GM19239 (cell line): ENCODE data around the gene SAP25.
"Not testable (repeated sequence)": the region's sequence is repeated elsewhere in the genome, so short reads cannot be mapped to it uniquely, and the experiment has no call there.

ENCODE experiments used
- DNase-seq: peaks from one replicate; pipeline ENCODE4 v3.0.0; 2011; ENCODE audit warnings: low spot score; ENCODE audit not compliant: insufficient read length
- FAIRE-seq: peaks from 2 replicates; lab custom pipeline; 2011; peaks lifted over from hg19 to GRCh38; lab: Jason Lieb, UNC

SAP25 gene

GRCh38 chr7:100577103-100577502 is 3.4 kb upstream of the SAP25 start:
- FAIRE-seq (no peak), DNase-seq (no peak)

DNA sequence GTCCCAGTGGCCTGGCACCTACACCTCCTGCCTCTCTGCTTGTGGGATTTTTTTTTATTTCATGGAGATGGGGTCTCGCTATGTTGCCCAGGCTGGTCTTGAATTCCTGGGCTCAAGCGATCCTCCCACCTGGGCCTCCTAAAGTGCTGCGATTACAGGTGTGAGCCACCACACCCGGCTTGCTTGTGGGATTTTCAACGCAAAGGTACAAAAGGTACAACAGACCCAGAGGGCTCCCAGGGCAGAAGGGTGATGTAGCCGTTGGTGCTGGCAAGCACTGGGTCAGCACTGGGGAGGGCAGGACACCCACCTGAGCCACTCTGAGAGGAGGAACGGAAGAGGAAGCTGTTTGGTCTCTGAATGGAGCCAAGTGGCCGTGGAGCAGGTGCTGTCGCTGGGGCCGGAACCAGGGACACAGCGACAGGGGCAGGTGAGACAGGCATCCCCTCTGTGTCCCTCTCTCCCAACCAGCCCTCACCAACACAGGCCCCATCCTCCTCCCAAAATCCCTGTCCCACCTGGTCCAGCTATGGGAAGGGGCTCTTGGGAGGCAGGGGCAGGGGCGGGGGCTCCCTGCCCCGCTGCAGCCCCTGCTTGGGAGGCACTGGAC is 2.8 kb upstream of the SAP25 start:
- DNase-seq (no peak), FAIRE-seq (no peak)

DNA sequence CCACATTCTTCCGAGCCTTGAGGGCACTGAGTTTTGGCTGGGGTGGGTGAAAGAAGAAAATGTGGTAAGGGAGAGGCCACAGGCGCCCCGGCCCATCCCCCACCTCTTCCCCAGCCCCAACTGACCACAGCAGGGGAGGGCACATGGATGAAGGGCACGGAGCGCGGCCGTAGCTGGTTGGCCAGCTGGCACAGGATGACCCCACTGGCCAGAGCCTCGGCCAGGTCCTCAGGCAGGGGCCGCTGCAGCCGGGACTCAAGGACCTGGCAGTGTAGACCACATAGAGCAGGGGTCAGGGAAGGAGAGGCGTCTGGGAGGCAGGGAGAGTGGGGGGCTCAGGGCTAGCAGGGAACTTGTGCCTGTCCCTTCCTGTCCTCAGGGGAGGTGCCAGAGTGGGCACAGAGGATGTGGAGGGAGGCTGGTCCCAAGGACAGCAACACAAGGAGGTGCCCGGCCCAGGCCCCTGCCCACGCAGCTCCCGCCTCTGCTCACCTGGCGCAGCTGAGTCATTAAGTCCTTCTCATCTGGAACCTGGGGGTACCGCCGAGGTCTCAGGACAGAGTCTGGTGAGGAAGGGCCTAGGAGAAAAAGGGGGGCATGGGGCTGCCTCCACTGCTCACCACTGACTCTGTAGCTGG is 2.2 kb upstream of the SAP25 start:
- DNase-seq (no peak), FAIRE-seq (no peak)

DNA sequence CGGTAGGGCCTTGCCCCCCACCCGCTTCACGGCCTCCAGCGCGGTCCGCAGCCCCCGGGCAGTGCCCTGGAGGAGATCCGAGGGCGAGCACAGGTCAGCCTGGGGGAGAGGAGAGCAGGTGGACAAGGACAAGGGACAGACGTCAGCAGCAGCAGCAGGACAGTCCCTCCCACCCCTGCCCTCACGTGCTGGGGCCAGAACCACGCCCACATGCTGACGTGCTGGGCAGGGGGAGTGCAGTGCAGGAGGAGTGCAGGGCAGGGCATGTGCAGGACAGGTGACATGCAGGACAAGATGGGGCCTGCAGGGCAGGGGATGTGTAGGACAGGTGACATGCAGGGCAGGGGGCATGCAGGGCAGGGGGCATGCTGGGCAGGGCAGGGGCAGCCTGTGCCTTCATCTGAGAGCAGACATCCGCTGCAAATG is 1.5 kb upstream of the SAP25 start:
- FAIRE-seq, result no peak
- no peak for DNase-seq

DNA sequence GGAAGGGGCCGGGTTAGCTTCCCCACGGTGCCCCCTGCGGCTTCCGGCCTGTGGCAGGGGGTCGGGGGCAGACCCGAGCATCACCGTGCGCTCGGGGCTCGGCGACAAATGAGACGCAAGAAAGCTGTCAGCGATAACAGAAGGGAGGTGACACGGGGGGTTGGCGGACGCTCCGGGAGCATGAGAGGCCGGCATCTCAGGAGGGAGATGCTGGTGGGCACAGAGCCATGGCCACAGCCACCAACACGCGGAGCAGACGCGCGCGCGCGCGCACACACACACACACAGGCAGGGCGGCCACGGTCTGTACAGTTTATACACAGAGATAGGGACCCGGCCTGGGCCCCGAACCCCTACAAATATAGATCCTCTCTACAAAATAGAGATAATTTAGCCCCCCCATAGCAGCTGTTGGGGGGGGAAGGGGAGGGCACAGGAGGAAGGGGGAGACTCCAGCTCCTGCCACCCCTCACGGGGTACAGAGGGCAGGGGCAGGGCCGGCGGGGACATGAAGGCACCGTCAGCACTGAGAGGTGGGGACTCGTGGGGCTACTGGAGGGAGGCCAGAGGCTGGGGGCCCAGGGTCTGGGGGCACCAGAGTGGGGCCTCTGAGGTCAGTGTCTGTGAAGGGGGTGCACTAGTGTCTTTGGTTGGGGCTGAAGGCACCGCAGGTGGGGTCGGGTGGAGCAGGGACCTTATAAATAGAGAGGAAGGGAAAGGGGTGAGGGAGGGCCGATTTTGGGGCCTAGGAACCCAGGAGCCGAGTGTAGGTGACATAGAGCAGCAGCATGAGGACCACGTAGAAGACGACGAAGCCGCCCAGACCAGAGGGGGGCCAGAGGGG is 884 bp upstream of the SAP25 start:
- no peak for FAIRE-seq
- DNase-seq, result no peak

DNA sequence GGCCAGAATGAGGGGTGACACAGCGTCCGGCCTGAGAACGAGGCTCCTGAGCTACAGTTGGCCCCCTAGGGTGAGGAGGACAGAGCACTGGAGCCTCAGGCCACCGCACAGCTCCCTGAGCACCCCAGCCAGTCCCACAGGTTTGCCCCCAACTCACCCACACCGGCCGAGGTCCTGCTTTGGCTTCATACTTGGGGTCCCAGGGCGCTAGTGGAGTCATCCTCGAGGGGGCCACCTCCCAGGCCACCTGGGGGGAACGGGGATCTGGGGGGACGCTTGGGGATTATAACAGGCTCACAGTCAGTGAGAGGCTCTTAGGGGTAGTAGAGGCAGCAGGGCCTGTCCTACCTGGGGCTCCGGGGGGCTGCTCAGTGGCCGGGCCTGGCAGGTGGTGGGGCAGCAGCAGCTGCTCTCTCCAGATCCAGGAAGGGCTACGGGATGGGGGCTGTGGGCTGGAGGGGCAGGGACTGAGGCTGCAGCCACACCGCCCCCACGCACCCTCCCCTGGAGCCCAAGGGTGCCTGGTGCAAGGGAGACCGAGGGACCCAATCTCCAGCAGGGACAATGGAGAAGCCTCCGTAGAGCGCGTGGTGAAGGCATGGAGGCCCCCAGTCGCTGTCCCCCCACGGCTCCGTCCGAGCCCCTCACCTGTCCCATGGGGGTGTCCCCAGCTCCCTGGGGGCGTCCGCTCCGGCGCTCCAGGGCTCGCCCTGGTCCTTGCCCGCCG is 588 bp downstream of the SAP25 start:
- DNase-seq, result no peak

GRCh38 chr7:100572281-100572948 is 1.3 kb downstream of the SAP25 start:
- FAIRE-seq (no peak), DNase-seq (no peak)

More for the DNA sequence above, 588 bp downstream of the SAP25 start:
- FAIRE-seq, result no peak

GRCh38 chr7:100571829-100572116 is 1.9 kb downstream of the SAP25 start:
- no peak for FAIRE-seq
- DNase-seq, result no peak

DNA sequence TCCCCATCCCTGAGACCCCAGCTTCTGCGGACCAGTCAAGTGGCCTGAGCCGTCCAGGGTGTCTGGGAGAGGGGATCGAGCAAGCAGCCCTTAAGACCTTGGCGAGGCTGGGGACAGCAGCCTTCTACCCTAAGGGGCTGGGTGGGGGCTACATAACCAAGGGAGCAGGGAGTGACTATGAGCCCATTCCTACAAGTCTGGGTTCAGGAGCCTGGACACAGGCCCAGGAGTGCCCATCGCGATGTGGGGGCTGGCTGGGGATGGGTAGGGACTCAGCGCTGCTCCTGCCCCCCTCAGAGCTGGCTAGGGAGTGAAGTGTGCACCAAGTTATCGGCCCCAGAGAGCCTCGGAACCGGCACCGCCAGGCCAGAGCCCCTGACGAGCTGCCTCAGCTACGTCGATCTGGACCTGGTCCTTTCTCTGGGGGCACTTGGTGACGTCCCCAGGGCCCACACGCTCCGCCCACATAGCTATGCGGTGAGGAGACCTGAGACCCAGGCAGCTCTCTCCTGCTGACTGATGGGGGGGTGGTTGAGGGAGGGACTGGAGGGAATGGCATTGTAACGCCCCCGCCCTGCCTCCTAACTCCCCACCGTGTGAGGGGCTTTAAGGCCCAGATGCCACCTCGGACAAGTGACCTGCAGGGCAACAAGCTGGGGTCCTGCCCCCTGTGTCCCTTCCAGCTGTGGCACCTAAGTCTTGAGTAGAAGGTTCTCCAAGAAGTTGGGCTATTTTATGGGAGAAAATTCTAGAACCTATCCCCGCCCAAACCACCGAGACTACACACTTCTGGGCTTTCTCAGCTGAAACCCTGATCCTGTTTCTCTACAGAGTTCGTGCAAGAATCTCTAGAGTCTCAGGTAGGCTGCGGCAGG is 2.5 kb downstream of the SAP25 start:
- FAIRE-seq, result no peak
- no peak for DNase-seq

DNA sequence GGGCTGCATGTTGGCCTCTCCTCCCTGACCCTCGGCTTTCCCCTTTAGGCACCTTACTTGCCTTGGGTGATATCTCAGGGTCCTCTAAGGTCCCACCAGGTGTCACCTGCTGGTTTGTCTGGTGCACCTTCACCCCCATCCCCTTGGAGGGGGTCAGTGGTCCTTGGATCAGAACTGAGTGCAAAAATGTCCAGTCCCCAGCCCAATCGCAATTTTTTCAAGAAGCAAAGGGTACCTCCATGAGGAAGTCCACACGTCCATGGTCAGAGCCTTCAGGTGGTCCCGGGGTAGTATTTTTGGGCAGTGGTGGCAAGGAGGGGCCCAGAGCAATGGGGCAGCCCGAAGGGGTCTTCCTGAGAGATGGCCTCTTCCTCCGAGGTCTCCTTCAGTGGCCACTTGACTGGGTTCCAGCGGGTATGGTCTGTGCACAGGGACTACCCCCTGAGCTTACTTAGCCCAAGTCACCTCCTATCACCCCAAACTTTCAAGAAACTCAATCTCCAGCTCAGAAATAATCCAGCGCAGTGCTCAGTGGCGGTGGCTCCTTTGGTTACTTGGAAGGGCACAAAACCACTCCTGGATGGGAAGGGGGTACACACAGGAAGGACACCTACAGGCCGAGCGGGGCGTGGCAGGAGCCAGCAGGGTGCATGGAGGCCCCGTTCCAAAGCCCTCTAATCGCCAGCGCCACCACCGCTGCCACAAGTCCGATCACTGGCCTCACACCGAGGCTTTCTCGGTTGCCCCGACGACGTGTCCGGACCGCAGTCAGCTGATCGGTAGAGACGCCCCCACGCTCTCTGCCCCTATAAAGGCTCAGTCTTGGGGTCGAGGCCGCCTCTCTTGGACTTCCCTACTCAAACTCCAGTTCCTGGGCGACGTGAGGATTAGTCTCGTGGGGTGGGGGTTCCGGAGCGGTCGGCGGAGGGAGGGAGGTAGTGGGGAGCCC is 4.5 kb downstream of the SAP25 start:
- no peak for DNase-seq
- peak; percentile 90 for FAIRE-seq

DNA sequence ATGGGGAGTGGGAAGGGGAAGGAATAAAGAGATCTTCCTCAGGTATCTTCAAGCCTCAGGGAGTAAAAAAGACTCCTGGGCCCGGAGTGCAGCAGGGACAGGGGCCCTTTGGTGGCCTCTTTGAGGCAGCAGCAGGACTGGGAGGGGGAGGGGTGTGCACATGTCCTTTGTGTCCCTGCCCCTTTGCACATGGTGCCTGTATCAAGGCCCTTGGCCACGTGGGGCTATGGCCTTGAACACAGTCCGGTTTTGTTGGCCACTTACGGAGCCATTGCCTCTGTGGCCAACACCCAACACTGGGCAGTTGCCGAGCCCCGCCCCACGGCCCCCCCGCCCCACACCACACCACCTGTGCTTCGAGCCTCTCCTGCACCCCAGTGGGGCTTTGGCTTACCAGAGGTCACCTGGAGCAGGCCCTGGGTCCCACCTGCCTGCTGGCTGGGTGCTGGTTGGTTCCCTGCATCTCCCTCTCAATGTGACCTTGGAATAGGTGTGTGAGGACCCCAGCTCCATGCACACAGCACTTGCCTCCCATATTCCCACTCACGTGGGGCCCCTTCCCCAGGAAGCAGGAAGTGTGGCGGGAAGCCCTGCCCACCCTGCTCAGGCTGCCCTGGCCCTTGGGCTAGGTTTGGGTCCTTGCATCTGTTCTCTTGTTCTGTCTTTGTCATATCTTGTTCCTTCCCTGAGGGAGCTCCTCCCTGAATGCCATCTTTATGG is 5.4 kb downstream of the SAP25 start:
- no peak for DNase-seq
- no peak for FAIRE-seq

DNA sequence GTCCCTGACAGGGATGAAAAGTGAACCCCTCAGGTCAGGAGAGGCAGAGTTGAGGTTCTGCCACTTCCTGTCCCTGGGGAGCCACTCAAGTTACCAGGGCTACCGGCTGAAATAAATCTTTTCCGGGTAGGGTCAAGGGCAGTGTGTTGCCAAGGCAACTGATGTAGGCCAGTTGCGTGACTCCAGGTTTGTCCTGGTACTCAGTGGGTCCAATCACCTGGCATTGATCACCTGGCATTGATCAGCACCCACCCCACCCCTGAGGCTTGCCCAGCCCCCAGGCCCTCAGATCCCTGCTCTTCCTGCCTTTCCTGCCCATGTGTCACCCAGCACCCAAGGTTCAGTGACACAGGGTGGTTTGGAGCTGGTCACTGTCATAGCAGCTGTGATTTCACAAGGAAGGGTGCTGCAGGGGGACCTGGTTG is 5.9 kb downstream of the SAP25 start:
- FAIRE-seq, result no peak
- DNase-seq, result no peak

DNA sequence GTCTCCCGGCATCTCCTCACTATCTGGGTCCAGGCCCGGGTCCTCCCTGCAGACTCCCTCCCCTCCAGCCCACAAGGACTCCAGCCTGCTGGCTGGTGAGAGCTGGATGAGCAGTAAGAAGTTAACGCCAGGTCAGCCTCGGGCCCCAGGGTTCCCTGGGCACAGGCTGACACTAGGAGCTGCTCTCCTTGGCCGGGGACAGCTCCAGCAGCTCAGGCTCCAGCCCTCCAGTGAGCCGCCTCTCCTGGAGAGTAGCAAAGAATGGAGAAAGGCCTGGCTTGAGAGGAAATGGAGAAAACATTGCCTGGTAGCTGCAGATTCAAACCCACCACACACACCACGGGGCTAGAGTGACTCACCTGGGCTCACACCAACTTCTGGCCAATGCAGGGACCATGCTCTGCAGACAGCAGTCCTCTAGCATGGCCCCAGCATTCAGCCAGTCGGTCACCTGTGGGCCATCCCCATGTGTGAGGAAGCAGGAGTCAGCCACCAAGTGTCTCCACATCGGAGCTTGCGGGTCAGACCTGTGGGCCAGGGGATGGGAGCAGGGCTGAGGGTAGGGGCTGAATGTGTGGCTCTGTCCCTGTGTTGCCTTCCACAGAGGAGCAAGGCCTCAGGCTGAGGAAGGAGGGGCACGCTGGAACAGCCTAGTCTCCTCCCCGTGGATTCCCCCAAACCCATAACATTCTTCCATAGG is 6.5 kb downstream of the SAP25 start:
- FAIRE-seq (no peak), DNase-seq (no peak)

DNA sequence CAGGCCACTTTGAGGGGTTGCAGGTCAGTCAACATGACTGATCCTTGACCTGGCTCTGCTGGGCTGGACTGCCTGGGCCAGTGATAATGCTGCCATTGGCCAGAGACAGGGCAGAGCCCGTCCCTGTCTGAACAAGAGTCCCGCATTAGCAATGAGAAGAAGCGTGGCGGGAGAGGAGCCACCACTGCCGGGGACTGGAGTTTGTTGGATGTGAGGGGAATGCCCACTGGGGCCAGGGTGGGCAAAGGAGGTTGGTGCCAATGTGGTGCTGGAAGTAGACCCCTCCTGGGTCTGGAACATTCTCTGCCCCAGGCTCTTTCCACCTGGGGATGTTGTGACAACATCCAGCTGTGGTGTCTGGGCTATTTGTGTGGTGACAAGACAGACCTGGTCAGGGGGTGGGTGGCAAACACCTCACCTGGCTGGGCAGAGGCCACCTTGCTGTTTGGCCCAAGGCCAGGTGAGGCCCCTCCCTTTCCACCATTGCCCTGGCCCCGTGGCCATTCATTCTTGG is 7.6 kb downstream of the SAP25 start:
- DNase-seq (no peak), FAIRE-seq (no peak)

- DNase-seq, result no peak
- FAIRE-seq, result no peak
Measured at GRCh38 chr7:100565133-100565571, 8.5 kb downstream of the SAP25 start.

DNA sequence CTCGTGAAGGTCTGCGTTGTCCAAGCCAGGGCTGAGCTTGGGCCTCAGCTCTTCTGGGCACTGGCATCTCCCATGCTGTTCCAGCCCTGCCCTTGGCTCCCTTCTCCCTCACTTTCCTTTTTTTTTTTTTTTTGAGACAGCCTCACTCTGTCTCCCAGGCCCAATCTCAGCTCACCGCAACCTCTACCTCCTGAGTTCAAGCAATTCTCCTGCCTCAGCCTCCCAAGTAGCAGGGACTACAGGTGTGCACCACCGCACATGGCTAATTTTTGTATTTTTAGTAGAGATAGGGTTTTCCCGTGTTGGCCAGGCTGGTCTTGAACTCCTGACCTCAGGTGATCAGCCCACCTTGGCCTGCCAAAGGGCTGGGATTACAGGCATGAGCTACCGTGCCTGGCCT is 9.3 kb downstream of the SAP25 start:
- DNase-seq, FAIRE-seq: not testable (repeated sequence)
